Sigmoid colon (tissue), 7 donors: Measurements from ENCODE around the gene GUSB. TPM values are rescaled to one million over a fixed set of nuclear protein-coding genes. Genes with fewer than 3 reads are reported as not detected.

Source experiments
- DNase-seq: peaks from one replicate; pipeline ENCODE4 v3.0.0-alpha.2; 2019
- H3K27ac ChIP-seq, 4 donors: fragments of 200-600 bp; sonication (generic); one replicate each; pipeline ENCODE4 v1.5.1; 2016 to 2019; ENCODE audit warnings: mild to moderate bottlenecking in 1 of 4
- H3K27me3 ChIP-seq, 3 donors: fragments of 200-600 bp; sonication (generic); one replicate each; pipeline ENCODE4 v1.5.1; 2019; ENCODE audit warnings: mild to moderate bottlenecking in 1 of 3
- H3K36me3 ChIP-seq, 4 donors: fragments of 200-600 bp; sonication (generic); one replicate each; pipeline ENCODE4 v1.5.1; 2016 to 2019
- H3K4me1 ChIP-seq, 4 donors: fragments of 200-600 bp; sonication (generic); one replicate each; pipeline ENCODE4 v1.5.1; 2017 to 2019
- H3K4me3 ChIP-seq, 4 donors: fragments of 200-600 bp; sonication (generic); one replicate each; pipeline ENCODE4 v1.5.1; 2017 to 2019; ENCODE audit warnings: mild to moderate bottlenecking in 2 of 4, moderate library complexity in 1 of 4
- H3K9me3 ChIP-seq, 4 donors: fragments of 200-600 bp in 3 of 4; sonication (generic) in 3 of 4; one replicate each; pipeline versions ENCODE4 v1.5.1 to v1.6.1; 2013 to 2019
- EP300 ChIP-seq, 4 donors: sonication (generic); formaldehyde crosslinking; IDR thresholded peaks; one replicate each; pipeline ENCODE4 v1.6.1; 2017; ENCODE audit warnings: antibody characterized with exemption in 4 of 4
- POLR2A ChIP-seq, 2 donors: fragments of 450-650 bp; IDR thresholded peaks; one replicate each; pipeline ENCODE4 v1.6.1; 2016; ENCODE audit warnings: antibody characterized with exemption in 2 of 2, mild to moderate bottlenecking in 2 of 2, moderate library complexity in 2 of 2
- POLR2AphosphoS5 ChIP-seq, 4 donors: sonication (generic); formaldehyde crosslinking; IDR thresholded peaks; one replicate each; pipeline ENCODE4 v1.6.1; 2017; ENCODE audit warnings: antibody characterized with exemption in 4 of 4
- WGBS, 2 donors: extraction: QIAGEN DNeasy Blood & Tissue Kit; methylation state at CpG; one replicate each; pipeline ENCODE4 v1.1.7; 2013; 5-methylcytosine and 5-hydroxymethylcytosine counted together
- intact Hi-C: fragments of 100-400 bp; cut with DNase I; formaldehyde crosslinking; loops from one replicate; pipeline ENCODE4 v1.15.1; 2023
- polyA plus RNA-seq, 3 donors: library from polyadenylated mRNA; stranded (reverse); fragments of 200-250 nt; gene quantifications; one replicate each; pipeline ENCODE4 v1.2.3, GENCODE V29; 2013
- total RNA-seq, 4 donors: library from RNA; depleted of rRNA; stranded (reverse); fragments of >200 nt; gene quantifications; one replicate each; pipeline ENCODE4 v1.1.0, GENCODE V29; 2016
- TF ChIP-seq, protein P1 (sequence below), 4 experiments: fragments of 450-650 bp in 3 of 4; fragments of 200-600 bp in 1 of 4; IDR thresholded peaks; one replicate each; pipeline ENCODE4 v1.5.1; 2016 to 2019; ENCODE audit warnings: antibody characterized with exemption in 4 of 4, mild to moderate bottlenecking in 3 of 4, moderate library complexity in 2 of 4
- donor health status: healthy with polysubstance abuse.
- donor health status: Bipolar disorder and iron deficiency.
- donor health status: healthy.

The GUSB gene
- total and polyA plus RNA-seq, 7 donors: 17.2 to 59.5 (median 25.2) TPM

- no peaks in the 10 kb centered on the region for H3K9me3 ChIP-seq
- 80 to 81% methylated on average over 19 of the region's 19 CpGs for WGBS, 2 donors
- H3K4me3 ChIP-seq: no peak overlapping the region
- TF ChIP-seq POLR2AphosphoS5 (IDR thresholded peaks at IDR 0.05) (no peak), POLR2A (IDR thresholded peaks at IDR 0.05) (no peak), EP300 (IDR thresholded peaks at IDR 0.05) (no peak)
- TF ChIP-seq, protein P1, sequence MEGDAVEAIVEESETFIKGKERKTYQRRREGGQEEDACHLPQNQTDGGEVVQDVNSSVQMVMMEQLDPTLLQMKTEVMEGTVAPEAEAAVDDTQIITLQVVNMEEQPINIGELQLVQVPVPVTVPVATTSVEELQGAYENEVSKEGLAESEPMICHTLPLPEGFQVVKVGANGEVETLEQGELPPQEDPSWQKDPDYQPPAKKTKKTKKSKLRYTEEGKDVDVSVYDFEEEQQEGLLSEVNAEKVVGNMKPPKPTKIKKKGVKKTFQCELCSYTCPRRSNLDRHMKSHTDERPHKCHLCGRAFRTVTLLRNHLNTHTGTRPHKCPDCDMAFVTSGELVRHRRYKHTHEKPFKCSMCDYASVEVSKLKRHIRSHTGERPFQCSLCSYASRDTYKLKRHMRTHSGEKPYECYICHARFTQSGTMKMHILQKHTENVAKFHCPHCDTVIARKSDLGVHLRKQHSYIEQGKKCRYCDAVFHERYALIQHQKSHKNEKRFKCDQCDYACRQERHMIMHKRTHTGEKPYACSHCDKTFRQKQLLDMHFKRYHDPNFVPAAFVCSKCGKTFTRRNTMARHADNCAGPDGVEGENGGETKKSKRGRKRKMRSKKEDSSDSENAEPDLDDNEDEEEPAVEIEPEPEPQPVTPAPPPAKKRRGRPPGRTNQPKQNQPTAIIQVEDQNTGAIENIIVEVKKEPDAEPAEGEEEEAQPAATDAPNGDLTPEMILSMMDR (IDR thresholded peaks at IDR 0.05): no peak
- H3K4me1 ChIP-seq: no peaks in the 10 kb centered on the region
- intact Hi-C loops: no loop called here
- no peaks in the 10 kb centered on the region for H3K27me3 ChIP-seq
- peaks cover 0 to 93% (median 48%) of the 10 kb centered on the region in 4 donors for H3K36me3 ChIP-seq
- no peak for DNase-seq
- no peak overlapping the region for H3K27ac ChIP-seq
These were observed 21.5 kb downstream of the GUSB start for GRCh38 chr7:65960351-65961074.

DNA sequence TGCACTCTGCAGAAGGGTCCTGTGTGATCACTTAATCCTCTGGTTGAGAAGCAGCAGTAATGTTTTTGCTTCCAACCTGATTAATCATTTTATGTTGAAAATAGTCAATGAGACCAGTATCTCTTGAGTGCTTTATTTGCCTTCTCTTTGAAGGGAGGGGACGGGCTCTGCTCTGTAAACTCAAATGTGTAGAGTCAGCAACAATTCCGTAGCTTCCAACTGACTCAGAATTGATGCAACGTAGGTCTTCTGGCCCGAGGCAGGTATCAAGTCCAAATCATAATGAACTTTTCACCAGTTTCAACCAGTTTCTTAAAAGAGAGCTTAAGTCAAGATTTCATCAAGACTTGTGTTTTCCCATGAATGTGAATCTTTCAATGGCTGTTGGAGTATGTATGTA, 26.3 kb downstream of the GUSB start:
- no peak for TF ChIP-seq EP300 (IDR thresholded peaks at IDR 0.05)
- TF ChIP-seq, protein P1 (IDR thresholded peaks at IDR 0.05): no peak
- no peak for TF ChIP-seq POLR2A (IDR thresholded peaks at IDR 0.05)
- Histone ChIP-seq H3K27me3 (no peaks in the 10 kb centered on the region), H3K36me3 (peaks cover 0 to 66% (median 17%) of the 10 kb centered on the region in 4 donors), H3K4me3 (no peak overlapping the region), H3K4me1 (peaks cover 0 to 9% (median 0%) of the 10 kb centered on the region in 4 donors), H3K9me3 (no peaks in the 10 kb centered on the region), H3K27ac (no peak overlapping the region)
- DNase-seq: no peak
- intact Hi-C loops: no loop called here
- 96% methylated on average over 4 of the region's 4 CpGs for WGBS, 2 donors

DNA sequence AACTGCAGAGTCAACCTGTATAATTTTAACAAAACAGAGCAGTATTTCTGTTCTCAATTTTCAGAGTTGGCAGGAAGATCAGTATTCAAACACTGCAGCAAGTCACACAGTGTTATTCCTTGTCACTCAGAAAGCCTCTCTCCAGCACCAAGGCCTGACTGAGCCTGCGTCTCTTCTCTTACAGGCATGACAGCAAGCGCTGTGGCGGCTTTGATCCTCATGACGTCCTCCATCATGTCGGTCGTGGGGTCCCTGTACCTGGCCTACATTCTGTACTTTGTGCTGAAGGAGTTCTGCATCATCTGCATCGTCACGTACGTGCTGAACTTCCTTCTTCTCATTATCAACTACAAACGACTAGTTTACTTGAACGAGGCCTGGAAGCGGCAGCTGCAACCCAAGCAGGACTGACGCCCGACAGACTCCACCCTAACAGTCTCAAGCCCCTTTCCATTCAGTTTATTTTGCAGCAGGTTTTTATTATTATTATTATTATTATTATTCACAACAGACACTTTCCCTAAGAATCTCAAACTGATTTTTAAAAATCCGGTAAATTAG, 28.0 kb downstream of the GUSB start:
- TF ChIP-seq POLR2AphosphoS5 (IDR thresholded peaks at IDR 0.05): no peak
- TF ChIP-seq, protein P1 (IDR thresholded peaks at IDR 0.05): no peak
- no peak for TF ChIP-seq EP300 (IDR thresholded peaks at IDR 0.05)
- no peak for TF ChIP-seq POLR2A (IDR thresholded peaks at IDR 0.05)
- WGBS, 2 donors: 93% methylated on average over 15 of the region's 15 CpGs
- intact Hi-C loops: no loop called here

GRCh38 chr7:65953001-65953720, 28.9 kb downstream of the GUSB start:
- 91 to 94% methylated on average over 5 of the region's 5 CpGs for WGBS, 2 donors
- Histone ChIP-seq H3K4me1 (peaks cover 0 to 9% (median 0%) of the 10 kb centered on the region in 4 donors), H3K36me3 (peaks cover 0 to 41% (median 6%) of the 10 kb centered on the region in 4 donors), H3K27me3 (no peaks in the 10 kb centered on the region), H3K4me3 (no peak overlapping the region), H3K9me3 (no peaks in the 10 kb centered on the region), H3K27ac (no peak overlapping the region)
- DNase-seq: no peak
- intact Hi-C loops: no loop called here
- no peak for TF ChIP-seq POLR2AphosphoS5 (IDR thresholded peaks at IDR 0.05)
- TF ChIP-seq, protein P1 (IDR thresholded peaks at IDR 0.05): no peak
- TF ChIP-seq EP300 (IDR thresholded peaks at IDR 0.05): no peak
- TF ChIP-seq POLR2A (IDR thresholded peaks at IDR 0.05): no peak

More for the DNA sequence above, 28.0 kb downstream of the GUSB start:
- Histone ChIP-seq H3K36me3 (peaks cover 0 to 48% (median 6%) of the 10 kb centered on the region in 4 donors), H3K4me3 (no peak overlapping the region), H3K9me3 (no peaks in the 10 kb centered on the region), H3K27me3 (no peaks in the 10 kb centered on the region), H3K4me1 (peaks cover 0 to 9% (median 0%) of the 10 kb centered on the region in 4 donors), H3K27ac (no peak overlapping the region)
- no peak for DNase-seq
